ENCODE measurements around the gene FTO. TPM values are rescaled to one million over a fixed set of nuclear protein-coding genes. Genes with fewer than 3 reads are reported as not detected.

Gene FTO
- total and polyA plus RNA-seq, 2 of the 13 experiments (the other 11 are each of a cell fraction or from before 2014, with no cell fraction given): 41.6 to 55.8 TPM

- TF ChIP-seq NFE2 (CRISPR knock-in tag; IDR thresholded peaks at IDR 0.05) (no peak), TBX2 (CRISPR knock-in tag; IDR thresholded peaks at IDR 0.05; ENCODE audit: borderline replicate concordance) (peak; percentile 86), FOXP1 (IDR thresholded peaks at IDR 0.05) (0 out of 2 replicates have a peak, but pooled peaks have one; percentile 28), FOXP1 (CRISPR knock-in tag; IDR thresholded peaks at IDR 0.05) (peak; percentile 69), SMARCE1 (IDR thresholded peaks at IDR 0.05; ENCODE audit: borderline replicate concordance) (no peak), HMG20B (CRISPR knock-in tag; conservative IDR thresholded peaks at IDR 0.05) (0 out of 2 replicates have a peak, but pooled peaks have one; percentile 25), KDM5A (IDR thresholded peaks at IDR 0.05; ENCODE audit: borderline replicate concordance, low read length) (peak; percentile 28; the same call in 1 of the 2 replicates), GLI4 (CRISPR knock-in tag; IDR thresholded peaks at IDR 0.05; ENCODE audit: borderline replicate concordance) (no peak), ZNF414 (CRISPR knock-in tag; IDR thresholded peaks at IDR 0.05) (0 out of 2 replicates have a peak, but pooled peaks have one; percentile 21), ZNF883 (CRISPR knock-in tag; IDR thresholded peaks at IDR 0.05; ENCODE audit: not compliant biosample characterization) (no peak), MATR3 (CRISPR knock-in tag; IDR thresholded peaks at IDR 0.05) (no peak), RBFOX2 (IDR thresholded peaks at IDR 0.05; ENCODE audit: low read depth, low read length) (0 out of 2 replicates have a peak, but pooled peaks have one; percentile 22), CHD4 (IDR thresholded peaks at IDR 0.05; ENCODE audit: borderline replicate concordance, low read length) (peak; percentile 96), TSC22D2 (CRISPR knock-in tag; IDR thresholded peaks at IDR 0.05; ENCODE audit: borderline replicate concordance) (peak; percentile 33; the same call in 1 of the 2 replicates), THYN1 (CRISPR knock-in tag; IDR thresholded peaks at IDR 0.05; ENCODE audit: borderline replicate concordance, low read depth) (no peak), ZNF331 (CRISPR knock-in tag; IDR thresholded peaks at IDR 0.05) (peak; percentile 32; the same call in 1 of the 2 replicates), EEA1 (CRISPR knock-in tag; IDR thresholded peaks at IDR 0.05; ENCODE audit: borderline replicate concordance) (no peak), KAT8 (CRISPR knock-in tag; IDR thresholded peaks at IDR 0.05) (0 out of 2 replicates have a peak, but pooled peaks have one; percentile 29), PBX3 (CRISPR knock-in tag; IDR thresholded peaks at IDR 0.05; ENCODE audit: borderline replicate concordance) (no peak), TCF7 (IDR thresholded peaks at IDR 0.05; ENCODE audit: low read depth) (peak; percentile 86), NAIF1 (CRISPR knock-in tag; IDR thresholded peaks at IDR 0.05; ENCODE audit: borderline replicate concordance) (0 out of 2 replicates have a peak, but pooled peaks have one; percentile 31), ARNTL (CRISPR knock-in tag; IDR thresholded peaks at IDR 0.05) (no peak)
- TF ChIP-seq, protein P1, sequence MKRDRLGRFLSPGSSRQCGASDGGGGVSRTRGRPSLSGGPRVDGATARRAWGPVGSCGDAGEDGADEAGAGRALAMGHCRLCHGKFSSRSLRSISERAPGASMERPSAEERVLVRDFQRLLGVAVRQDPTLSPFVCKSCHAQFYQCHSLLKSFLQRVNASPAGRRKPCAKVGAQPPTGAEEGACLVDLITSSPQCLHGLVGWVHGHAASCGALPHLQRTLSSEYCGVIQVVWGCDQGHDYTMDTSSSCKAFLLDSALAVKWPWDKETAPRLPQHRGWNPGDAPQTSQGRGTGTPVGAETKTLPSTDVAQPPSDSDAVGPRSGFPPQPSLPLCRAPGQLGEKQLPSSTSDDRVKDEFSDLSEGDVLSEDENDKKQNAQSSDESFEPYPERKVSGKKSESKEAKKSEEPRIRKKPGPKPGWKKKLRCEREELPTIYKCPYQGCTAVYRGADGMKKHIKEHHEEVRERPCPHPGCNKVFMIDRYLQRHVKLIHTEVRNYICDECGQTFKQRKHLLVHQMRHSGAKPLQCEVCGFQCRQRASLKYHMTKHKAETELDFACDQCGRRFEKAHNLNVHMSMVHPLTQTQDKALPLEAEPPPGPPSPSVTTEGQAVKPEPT (CRISPR knock-in tag; IDR thresholded peaks at IDR 0.05; ENCODE audit: low read depth): no peak
- TF ChIP-seq, protein P2, sequence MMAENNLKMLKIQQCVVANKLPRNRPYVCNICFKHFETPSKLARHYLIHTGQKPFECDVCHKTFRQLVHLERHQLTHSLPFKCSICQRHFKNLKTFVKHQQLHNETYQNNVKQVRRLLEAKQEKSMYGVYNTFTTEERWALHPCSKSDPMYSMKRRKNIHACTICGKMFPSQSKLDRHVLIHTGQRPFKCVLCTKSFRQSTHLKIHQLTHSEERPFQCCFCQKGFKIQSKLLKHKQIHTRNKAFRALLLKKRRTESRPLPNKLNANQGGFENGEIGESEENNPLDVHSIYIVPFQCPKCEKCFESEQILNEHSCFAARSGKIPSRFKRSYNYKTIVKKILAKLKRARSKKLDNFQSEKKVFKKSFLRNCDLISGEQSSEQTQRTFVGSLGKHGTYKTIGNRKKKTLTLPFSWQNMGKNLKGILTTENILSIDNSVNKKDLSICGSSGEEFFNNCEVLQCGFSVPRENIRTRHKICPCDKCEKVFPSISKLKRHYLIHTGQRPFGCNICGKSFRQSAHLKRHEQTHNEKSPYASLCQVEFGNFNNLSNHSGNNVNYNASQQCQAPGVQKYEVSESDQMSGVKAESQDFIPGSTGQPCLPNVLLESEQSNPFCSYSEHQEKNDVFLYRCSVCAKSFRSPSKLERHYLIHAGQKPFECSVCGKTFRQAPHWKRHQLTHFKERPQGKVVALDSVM (CRISPR knock-in tag; IDR thresholded peaks at IDR 0.05): peak; percentile 11; the same call in 1 of the 2 replicates
Measured at GRCh38 chr16:54180421-54181359, 476.7 kb downstream of the FTO start (continued).
